AG09309 (cell line): ENCODE data around the gene MYO1D.

ENCODE experiments used
- DNase-seq: peaks from one replicate; pipeline ENCODE4 v3.0.0-alpha.2; 2010; ENCODE audit warnings: low read depth
- H3K4me3 ChIP-seq: 2 replicates; pipeline ENCODE4 v1.5.1; 2011; ENCODE audit warnings: mild to moderate bottlenecking, low read depth, low read length, moderate library complexity; ENCODE audit not compliant: control insufficient read depth
- TF ChIP-seq, protein P1 (sequence below): IDR thresholded peaks from 2 replicates; pipeline ENCODE4 v1.5.1; 2011; ENCODE audit warnings: mild to moderate bottlenecking, low read depth, low read length, inconsistent platforms; ENCODE audit not compliant: insufficient read depth, control insufficient read depth; ENCODE audit errors: missing control alignments

MYO1D gene

DNA sequence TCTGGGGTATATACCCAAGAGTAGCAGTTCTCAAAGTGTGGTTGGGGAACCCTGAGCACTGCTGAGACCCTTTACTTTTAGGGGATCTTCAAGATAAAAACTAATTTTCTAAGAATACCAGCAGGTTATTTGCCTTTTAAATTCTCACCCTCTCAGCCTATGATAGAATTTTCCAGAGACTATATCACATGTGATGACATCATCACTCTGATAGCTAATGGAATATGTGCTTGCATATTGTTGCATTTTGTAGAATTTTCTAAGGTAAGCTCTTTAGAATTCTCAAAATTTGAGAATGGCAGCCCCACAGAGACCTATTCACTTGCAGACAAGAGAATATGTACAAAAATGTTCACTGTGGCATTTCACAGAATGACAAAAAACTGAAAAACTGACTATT, 181.1 kb downstream of the MYO1D start:
- DNase-seq = no peak
- TF ChIP-seq, protein P1, sequence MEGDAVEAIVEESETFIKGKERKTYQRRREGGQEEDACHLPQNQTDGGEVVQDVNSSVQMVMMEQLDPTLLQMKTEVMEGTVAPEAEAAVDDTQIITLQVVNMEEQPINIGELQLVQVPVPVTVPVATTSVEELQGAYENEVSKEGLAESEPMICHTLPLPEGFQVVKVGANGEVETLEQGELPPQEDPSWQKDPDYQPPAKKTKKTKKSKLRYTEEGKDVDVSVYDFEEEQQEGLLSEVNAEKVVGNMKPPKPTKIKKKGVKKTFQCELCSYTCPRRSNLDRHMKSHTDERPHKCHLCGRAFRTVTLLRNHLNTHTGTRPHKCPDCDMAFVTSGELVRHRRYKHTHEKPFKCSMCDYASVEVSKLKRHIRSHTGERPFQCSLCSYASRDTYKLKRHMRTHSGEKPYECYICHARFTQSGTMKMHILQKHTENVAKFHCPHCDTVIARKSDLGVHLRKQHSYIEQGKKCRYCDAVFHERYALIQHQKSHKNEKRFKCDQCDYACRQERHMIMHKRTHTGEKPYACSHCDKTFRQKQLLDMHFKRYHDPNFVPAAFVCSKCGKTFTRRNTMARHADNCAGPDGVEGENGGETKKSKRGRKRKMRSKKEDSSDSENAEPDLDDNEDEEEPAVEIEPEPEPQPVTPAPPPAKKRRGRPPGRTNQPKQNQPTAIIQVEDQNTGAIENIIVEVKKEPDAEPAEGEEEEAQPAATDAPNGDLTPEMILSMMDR = no peak
- H3K4me3 ChIP-seq = no peak overlapping the region

DNA sequence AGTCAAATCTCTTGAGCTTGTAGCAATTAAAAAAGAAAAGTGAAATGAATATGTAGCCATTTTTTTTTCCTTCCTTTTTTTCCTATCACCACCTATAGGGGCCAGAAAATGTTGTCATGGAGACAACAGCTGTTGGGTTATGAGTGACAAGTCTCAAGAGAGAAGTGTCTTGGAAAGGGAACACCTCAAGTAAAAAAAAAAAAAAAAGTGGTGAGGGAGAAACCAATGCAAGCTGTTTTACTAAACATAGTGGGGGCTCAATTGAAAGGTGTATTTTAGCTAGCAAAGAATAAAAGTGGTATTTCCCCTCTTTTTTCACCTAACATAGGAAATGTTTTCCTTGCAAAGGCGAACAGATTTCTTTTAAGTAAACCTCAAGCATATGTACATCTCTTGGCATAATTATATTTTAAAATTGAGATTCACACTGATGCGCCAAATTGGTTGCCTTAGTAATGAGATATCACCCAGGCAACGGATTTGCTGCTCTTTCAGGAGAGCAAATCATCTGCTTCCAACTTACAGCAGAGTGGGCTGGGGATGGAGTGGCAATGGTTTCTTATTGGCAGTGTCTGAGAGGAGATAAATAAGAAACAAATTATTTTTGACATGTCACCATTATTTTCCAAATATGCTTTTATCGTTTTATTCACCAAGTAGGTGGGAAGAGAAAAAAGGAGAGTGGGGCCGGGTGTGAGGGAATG, 183.6 kb downstream of the MYO1D start:
- no peak for DNase-seq
- H3K4me3 ChIP-seq = no peak overlapping the region
- TF ChIP-seq, protein P1 = no peak

DNA sequence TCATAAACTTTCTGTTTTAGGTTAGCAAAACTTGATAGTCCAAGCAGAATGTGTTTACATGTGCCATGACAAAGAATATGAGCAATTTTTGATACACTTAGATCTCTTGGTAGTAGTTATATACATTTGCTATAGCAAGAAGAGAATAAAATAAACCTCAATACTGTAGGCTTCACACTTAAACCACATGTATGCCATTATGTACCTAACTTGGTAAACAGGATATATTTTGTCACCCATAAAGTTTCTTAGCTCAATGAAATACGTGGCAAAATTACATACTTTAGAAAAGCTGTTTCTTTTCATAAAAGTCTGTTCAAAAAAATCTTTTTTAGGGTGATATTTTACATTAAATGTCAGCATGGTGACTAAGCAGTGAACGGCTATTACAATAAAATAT, 184.7 kb downstream of the MYO1D start:
- no peak overlapping the region for H3K4me3 ChIP-seq
- DNase-seq = no peak
- TF ChIP-seq, protein P1 = no peak

DNA sequence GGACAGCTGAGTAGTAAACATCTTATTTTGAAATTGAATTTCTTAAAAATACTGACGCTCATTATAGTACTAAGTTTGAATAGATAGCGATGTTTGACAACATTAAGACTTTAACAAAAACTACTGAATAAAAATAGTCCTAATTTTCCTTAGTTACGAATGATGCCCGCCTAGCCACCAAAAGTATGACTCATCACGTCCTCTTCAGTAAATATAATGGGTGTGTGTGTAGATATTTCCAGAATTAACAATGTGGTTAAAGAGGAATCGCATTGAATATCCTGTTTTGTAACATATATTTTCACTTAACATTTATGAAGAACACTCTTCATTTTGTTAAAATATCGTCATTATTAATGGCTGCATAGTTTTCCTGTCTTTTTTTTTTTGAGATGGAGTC, 187.6 kb downstream of the MYO1D start:
- no peak for DNase-seq
- H3K4me3 ChIP-seq = no peak overlapping the region
- TF ChIP-seq, protein P1 = no peak

DNA sequence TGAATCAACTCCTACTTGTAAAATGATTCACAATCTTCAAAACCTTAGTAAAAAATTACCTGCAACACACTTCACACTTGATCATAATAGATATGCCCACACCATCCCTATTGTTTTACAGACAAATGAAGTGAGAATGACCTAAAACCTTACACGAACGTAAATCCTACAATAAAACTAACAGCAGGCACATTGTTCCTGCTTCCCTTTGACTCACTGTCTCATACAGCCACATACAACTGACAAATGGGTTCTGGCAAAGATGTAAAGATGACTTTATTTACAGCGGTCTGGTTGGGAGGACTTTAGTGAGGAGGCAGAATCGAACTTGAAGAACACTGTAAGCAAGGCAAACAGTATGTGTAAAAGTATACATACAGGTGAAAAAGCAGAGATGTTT, 188.7 kb downstream of the MYO1D start:
- TF ChIP-seq, protein P1 = no peak
- no peak for DNase-seq

DNA sequence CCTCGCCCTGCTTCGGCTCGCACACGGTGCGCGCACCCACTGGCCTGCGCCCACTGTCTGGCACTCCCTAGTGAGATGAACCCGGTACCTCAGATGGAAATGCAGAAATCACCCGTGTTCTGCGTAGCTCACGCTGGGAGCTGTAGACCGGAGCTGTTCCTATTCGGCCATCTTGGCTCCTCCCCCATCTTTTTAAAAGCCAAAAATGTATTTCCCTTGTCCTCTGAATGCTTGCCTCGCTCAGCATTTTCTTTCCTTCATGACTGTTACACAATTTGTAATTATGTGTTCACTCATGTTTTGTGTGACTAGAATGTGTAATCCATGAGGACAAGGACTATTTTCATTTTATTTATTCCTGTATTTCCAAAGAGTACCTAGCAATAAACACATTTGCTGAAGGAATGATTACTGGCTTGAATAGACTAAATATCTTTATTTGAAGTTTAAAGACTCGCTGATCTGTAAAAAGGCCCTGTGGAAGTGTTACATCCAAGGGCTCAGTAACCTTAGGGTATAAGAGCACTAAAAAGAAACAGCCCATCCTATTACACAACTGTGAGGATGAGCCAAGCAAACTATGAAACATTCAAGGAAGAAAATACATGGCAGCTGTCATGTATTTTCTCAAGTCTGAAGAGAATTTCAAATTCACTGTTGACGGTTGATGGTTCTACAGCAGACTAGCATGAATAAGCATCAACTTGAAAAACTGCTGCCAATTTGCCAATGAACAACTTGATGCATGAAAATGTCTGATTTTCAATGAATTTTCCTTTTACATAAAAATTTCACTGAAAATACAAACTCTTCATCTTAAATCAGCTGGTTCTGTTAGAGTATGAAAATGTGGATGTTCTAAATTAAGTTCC, 192.6 kb downstream of the MYO1D start:
- TF ChIP-seq, protein P1 = no peak
- H3K4me3 ChIP-seq = no peak overlapping the region
- no peak for DNase-seq

More for the DNA sequence above, 188.7 kb downstream of the MYO1D start:
- no peak overlapping the region for H3K4me3 ChIP-seq
